HCT116 (cell line): Measurements from ENCODE around the gene DENND5A. TPM values are rescaled to one million over a fixed set of nuclear protein-coding genes. Genes with fewer than 3 reads are reported as not detected.

Experiments
- ATAC-seq: fragments of 200-7000 bp; cut with Tn5 transposase; 2 replicates; pipeline ENCODE4 v1.9.1; 2020; ENCODE audit warnings: mild to moderate bottlenecking, moderate library complexity
- BruUV-seq: library from RNA; stranded (reverse); fragments of 400-500 nt; replicated peaks from 2 replicates; lab custom pipeline; 2021; lab: Mats Ljungman, UMichigan
- CTCF ChIA-PET: fragments of 300-600 bp; sonication (Branson Sonifier 250); formaldehyde crosslinking; loops from one replicate; lab custom pipeline; 2021; ENCODE audit warnings: antibody characterized with exemption; lab: Charles Lee
- POLR2A ChIA-PET: fragments of 300-600, 350-600 bp; sonication (Branson Sonifier 250); formaldehyde crosslinking; loops from one replicate; lab custom pipeline; 2021; ENCODE audit warnings: antibody characterized with exemption; lab: Charles Lee
- RAD21 ChIA-PET, 2 experiments: fragments of 300-600 bp; sonication (Branson Sonifier 250); formaldehyde crosslinking; loops; one replicate each; lab custom pipeline; 2023; ENCODE audit warnings: low total read pairs in 2 of 2; ENCODE audit not compliant: uncharacterized antibody in 2 of 2, unreplicated experiment in 2 of 2, low non-redundant PET in 1 of 2; lab: Charles Lee
- DNase-seq: peaks from one replicate; pipeline ENCODE4 v3.0.0-alpha.2; 2010; ENCODE audit warnings: low read depth, low spot score
- H2AFZ ChIP-seq: fragments of 200-600 bp; shearing (Covaris generic), sonication (generic); 2 replicates; pipeline ENCODE4 v1.6.1; 2017; ENCODE audit warnings: low read depth, mixed run types, mixed read lengths, antibody characterized with exemption, low read length; ENCODE audit not compliant: poor library complexity, severe bottlenecking
- H3K27ac ChIP-seq: 2 replicates; pipeline ENCODE4 v1.5.1; 2012; ENCODE audit warnings: low read depth, low read length
- H3K27me3 ChIP-seq: fragments of 200-600 bp; sonication (generic); 2 replicates; pipeline ENCODE4 v1.6.1; 2016; ENCODE audit warnings: mixed run types, low read length, mixed read lengths; ENCODE audit not compliant: insufficient read depth
- H3K36me3 ChIP-seq, 2 experiments: fragments of 200-500 bp in 1 of 2; fragments of 200-600 bp in 1 of 2; sonication (Bioruptor generic) in 1 of 2; sonication (generic) in 1 of 2; 2 replicates each; pipeline versions ENCODE4 v1.5.1 to v1.6.1; 2014 to 2016; ENCODE audit warnings: low read length in 2 of 2, inconsistent platforms in 1 of 2, mixed read lengths in 1 of 2, mixed run types in 1 of 2; ENCODE audit not compliant: insufficient read depth in 2 of 2, control insufficient read depth in 1 of 2
- H3K4me1 ChIP-seq, 2 experiments: fragments of 200-600 bp in 1 of 2; sonication (generic) in 1 of 2; 2 replicates each; pipeline versions ENCODE4 v1.5.1 to v1.6.1; 2012 to 2017; ENCODE audit warnings: low read length in 2 of 2, inconsistent platforms in 1 of 2, mild to moderate bottlenecking in 1 of 2, mixed read lengths in 1 of 2, mixed run types in 1 of 2, moderate library complexity in 1 of 2; ENCODE audit not compliant: insufficient read depth in 2 of 2, control insufficient read depth in 1 of 2
- H3K4me2 ChIP-seq: fragments of 200-600 bp; sonication (generic); 2 replicates; pipeline ENCODE4 v1.6.1; 2017; ENCODE audit warnings: mixed run types, low read length, mixed read lengths
- H3K4me3 ChIP-seq, 2 experiments: fragments of 200-600 bp in 1 of 2; sonication (generic) in 1 of 2; replicated peaks in 1 of 2; 2 replicates each; pipeline ENCODE4 v1.5.1; 2011 to 2016; ENCODE audit warnings: low read length in 2 of 2, control low read depth in 1 of 2, low read depth in 1 of 2, mild to moderate bottlenecking in 1 of 2, mixed read lengths in 1 of 2, mixed run types in 1 of 2
- H3K79me2 ChIP-seq: fragments of 200-600 bp; sonication (generic); 2 replicates; pipeline ENCODE4 v1.6.1; 2017; ENCODE audit warnings: mild to moderate bottlenecking, mixed run types, low read length, moderate library complexity, mixed read lengths; ENCODE audit not compliant: insufficient read depth
- H3K9ac ChIP-seq: fragments of 200-600 bp; sonication (generic); 2 replicates; pipeline ENCODE4 v1.6.1; 2016; ENCODE audit warnings: low read length, mixed read lengths
- H3K9me2 ChIP-seq: fragments of 200-600 bp; sonication (generic), shearing (Covaris generic); 2 replicates; pipeline ENCODE4 v1.6.1; 2017; ENCODE audit warnings: mixed run types, mild to moderate bottlenecking, moderate library complexity; ENCODE audit not compliant: insufficient read depth
- H3K9me3 ChIP-seq, 2 experiments: fragments of 200-500 bp in 1 of 2; fragments of 200-600 bp in 1 of 2; sonication (Bioruptor generic) in 1 of 2; sonication (generic) in 1 of 2; 2 replicates each; pipeline ENCODE4 v1.6.1; 2014 to 2017; ENCODE audit warnings: low read length in 2 of 2, mixed read lengths in 2 of 2, inconsistent platforms in 1 of 2, low read depth in 1 of 2, mild to moderate bottlenecking in 1 of 2, mixed run types in 1 of 2, moderate library complexity in 1 of 2; ENCODE audit not compliant: control insufficient read depth in 1 of 2, insufficient read depth in 1 of 2
- H4K20me1 ChIP-seq: fragments of 200-600 bp; sonication (generic), shearing (Covaris generic); 2 replicates; pipeline ENCODE4 v1.6.1; 2017; ENCODE audit warnings: mixed run types, mild to moderate bottlenecking, moderate library complexity; ENCODE audit not compliant: insufficient read depth
- CBX3 ChIP-seq: IDR thresholded peaks from 2 replicates; pipeline ENCODE4 v1.6.1; 2012; ENCODE audit warnings: low read depth
- CEBPB ChIP-seq: IDR thresholded peaks from 2 replicates; pipeline ENCODE4 v1.6.1; 2012; ENCODE audit warnings: low read depth
- EZH2 ChIP-seq: fragments of 200-600 bp; sonication (generic); IDR thresholded peaks from 2 replicates; pipeline ENCODE4 v1.6.1; 2017; ENCODE audit warnings: antibody characterized with exemption, mixed run types
- SP1 ChIP-seq: IDR thresholded peaks from 2 replicates; pipeline ENCODE4 v1.6.1; 2012; ENCODE audit warnings: low read depth
- SRF ChIP-seq: IDR thresholded peaks from 2 replicates; pipeline ENCODE4 v1.6.1; 2012; ENCODE audit warnings: low read depth
- YY1 ChIP-seq: IDR thresholded peaks from 2 replicates; pipeline ENCODE4 v1.6.1; 2011; ENCODE audit warnings: low read length, low read depth, moderate library complexity, mild to moderate bottlenecking; ENCODE audit not compliant: insufficient replicate concordance; ENCODE audit errors: extremely low read depth
- intact Hi-C: fragments of 100-400 bp; cut with micrococcal nuclease; formaldehyde crosslinking; loops from 2 replicates; pipeline ENCODE4 v1.10.0; 2022
- total RNA-seq: library from RNA; stranded (reverse); gene quantifications from one replicate; pipeline ENCODE4 v1.2.1, GENCODE V29; 2021; ENCODE audit not compliant: unreplicated experiment
- TF ChIP-seq, protein P1 (sequence below): IDR thresholded peaks from 2 replicates; pipeline ENCODE4 v1.6.1; 2012; ENCODE audit warnings: low read depth

DENND5A gene
- total RNA-seq, 1 experiment from 2014 or later: 48.6 TPM

GRCh38 chr11:9109858-9110731 is 155.1 kb downstream of the DENND5A start:
- peaks cover 3 to 13% of the 10 kb centered on the region in 2 experiments; a peak in 3 of 4 replicates for H3K9me3 ChIP-seq
- ChIA-PET POLR2A (no interaction called here), CTCF (interaction anchor here (2.0 kb wide), 1 partner anchor 28 kb away, joined by 6 read pairs; no protein-coding TSS in a partner anchor), RAD21 (no interaction called here)
- no peak overlapping the region for H3K27ac ChIP-seq
- H3K9me2 ChIP-seq: no peaks in the 10 kb centered on the region
- no peak overlapping the region for H3K9ac ChIP-seq
- no peaks in the 10 kb centered on the region for H3K79me2 ChIP-seq
- H3K4me3 ChIP-seq: no peak overlapping the region
- no peak overlapping the region for H3K4me2 ChIP-seq
- H3K27me3 ChIP-seq: no peaks in the 10 kb centered on the region
- TF ChIP-seq EZH2: no peak
- no peak for TF ChIP-seq CBX3
- no peak for ATAC-seq
- BruUV-seq: no TSS peak
- H3K4me1 ChIP-seq: no peaks in the 10 kb centered on the region
- H2AFZ ChIP-seq: no peak overlapping the region
- H3K36me3 ChIP-seq: no peaks in the 10 kb centered on the region
- DNase-seq: no peak
- intact Hi-C loops: no loop called here
- no peaks in the 10 kb centered on the region for H4K20me1 ChIP-seq

DNA sequence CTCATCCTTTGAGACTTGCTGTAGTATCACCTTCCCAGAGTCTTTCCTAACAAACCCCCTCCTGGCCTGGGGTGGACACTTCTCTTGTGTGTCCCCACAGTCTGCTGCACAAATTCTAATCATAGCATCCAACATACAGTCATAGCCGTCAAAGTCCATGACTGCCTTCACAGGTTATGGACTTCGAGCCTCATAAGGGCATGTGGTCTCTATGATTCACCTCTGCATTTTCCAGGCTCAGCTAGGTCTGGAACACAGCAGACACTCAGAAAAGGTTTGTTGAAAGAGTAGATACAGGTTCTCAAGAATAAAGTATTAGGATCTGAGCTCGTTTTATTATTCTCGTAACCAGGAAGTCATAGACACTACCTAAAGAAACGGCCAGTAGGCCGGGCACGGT is 160.6 kb downstream of the DENND5A start:
- intact Hi-C loops: no loop called here
- no TSS peak for BruUV-seq

More for the DNA sequence above, 160.6 kb downstream of the DENND5A start:
- H2AFZ ChIP-seq: no peak overlapping the region
- DNase-seq: no peak
- H3K27ac ChIP-seq: no peak overlapping the region
- no peaks in the 10 kb centered on the region for H3K27me3 ChIP-seq
- H3K79me2 ChIP-seq: no peaks in the 10 kb centered on the region
- no peaks in the 10 kb centered on the region for H3K9me3 ChIP-seq
- no peaks in the 10 kb centered on the region for H3K9me2 ChIP-seq
- no peak for ATAC-seq
- no peak overlapping the region for H3K4me2 ChIP-seq
- POLR2A ChIA-PET: no interaction called here
- no peaks in the 10 kb centered on the region for H3K36me3 ChIP-seq
- CTCF ChIA-PET: no interaction called here
- H3K4me3 ChIP-seq: no peak overlapping the region
- no peaks in the 10 kb centered on the region for H4K20me1 ChIP-seq
- no peaks in the 10 kb centered on the region for H3K4me1 ChIP-seq
- RAD21 ChIA-PET: interaction anchor here in 1 of 2 experiments (0.6 kb wide), 1 partner anchor 327 kb away, joined by 3 read pairs; no protein-coding TSS in a partner anchor
- no peak overlapping the region for H3K9ac ChIP-seq
- no peak for TF ChIP-seq CEBPB
- no peak for TF ChIP-seq YY1
- TF ChIP-seq SP1: no peak
- TF ChIP-seq, protein P1, sequence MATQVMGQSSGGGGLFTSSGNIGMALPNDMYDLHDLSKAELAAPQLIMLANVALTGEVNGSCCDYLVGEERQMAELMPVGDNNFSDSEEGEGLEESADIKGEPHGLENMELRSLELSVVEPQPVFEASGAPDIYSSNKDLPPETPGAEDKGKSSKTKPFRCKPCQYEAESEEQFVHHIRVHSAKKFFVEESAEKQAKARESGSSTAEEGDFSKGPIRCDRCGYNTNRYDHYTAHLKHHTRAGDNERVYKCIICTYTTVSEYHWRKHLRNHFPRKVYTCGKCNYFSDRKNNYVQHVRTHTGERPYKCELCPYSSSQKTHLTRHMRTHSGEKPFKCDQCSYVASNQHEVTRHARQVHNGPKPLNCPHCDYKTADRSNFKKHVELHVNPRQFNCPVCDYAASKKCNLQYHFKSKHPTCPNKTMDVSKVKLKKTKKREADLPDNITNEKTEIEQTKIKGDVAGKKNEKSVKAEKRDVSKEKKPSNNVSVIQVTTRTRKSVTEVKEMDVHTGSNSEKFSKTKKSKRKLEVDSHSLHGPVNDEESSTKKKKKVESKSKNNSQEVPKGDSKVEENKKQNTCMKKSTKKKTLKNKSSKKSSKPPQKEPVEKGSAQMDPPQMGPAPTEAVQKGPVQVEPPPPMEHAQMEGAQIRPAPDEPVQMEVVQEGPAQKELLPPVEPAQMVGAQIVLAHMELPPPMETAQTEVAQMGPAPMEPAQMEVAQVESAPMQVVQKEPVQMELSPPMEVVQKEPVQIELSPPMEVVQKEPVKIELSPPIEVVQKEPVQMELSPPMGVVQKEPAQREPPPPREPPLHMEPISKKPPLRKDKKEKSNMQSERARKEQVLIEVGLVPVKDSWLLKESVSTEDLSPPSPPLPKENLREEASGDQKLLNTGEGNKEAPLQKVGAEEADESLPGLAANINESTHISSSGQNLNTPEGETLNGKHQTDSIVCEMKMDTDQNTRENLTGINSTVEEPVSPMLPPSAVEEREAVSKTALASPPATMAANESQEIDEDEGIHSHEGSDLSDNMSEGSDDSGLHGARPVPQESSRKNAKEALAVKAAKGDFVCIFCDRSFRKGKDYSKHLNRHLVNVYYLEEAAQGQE: no peak
- TF ChIP-seq SRF: no peak
